Skeletal muscle satellite cell (primary cell): ENCODE results near the gene STRADB.
"Not testable (repeated sequence)": the region's sequence is repeated elsewhere in the genome, so short reads cannot be mapped to it uniquely, and the experiment has no call there.

Source experiments
- H3K27me3 ChIP-seq: 2 replicates; pipeline ENCODE4 v1.7.0; 2013; ENCODE audit warnings: low read length; ENCODE audit not compliant: control insufficient read depth, insufficient read depth
- H3K36me3 ChIP-seq: 2 replicates; pipeline ENCODE4 v1.7.0; 2013; ENCODE audit warnings: mild to moderate bottlenecking, control low read depth, low read length; ENCODE audit not compliant: insufficient read depth
- H3K4me1 ChIP-seq: 2 replicates; pipeline ENCODE4 v1.7.0; 2013; ENCODE audit warnings: low read length; ENCODE audit not compliant: control insufficient read depth, insufficient read depth
- H3K4me2 ChIP-seq: 2 replicates; pipeline ENCODE4 v1.7.0; 2013; ENCODE audit warnings: mild to moderate bottlenecking, low read length
- H3K4me3 ChIP-seq: 2 replicates; pipeline ENCODE4 v1.7.0; 2013; ENCODE audit warnings: low read length
- H3K9ac ChIP-seq: 2 replicates; pipeline ENCODE4 v1.7.0; 2013; ENCODE audit warnings: mild to moderate bottlenecking, low read depth, low read length, moderate library complexity
- H3K9me3 ChIP-seq: replicated peaks from 2 replicates; pipeline ENCODE4 v1.7.0; 2013; ENCODE audit warnings: mild to moderate bottlenecking, control low read depth, low read length

The STRADB gene

GRCh38 chr2:201472411-201472810 is 20.9 kb downstream of the STRADB start:
- Histone ChIP-seq H3K27me3 (no peaks in the 10 kb centered on the region), H3K4me2 (no peak overlapping the region), H3K4me3 (no peak overlapping the region), H3K9me3 (no peaks in the 10 kb centered on the region), H3K9ac (no peak overlapping the region), H3K4me1 (peaks cover 42% of the 10 kb centered on the region), H3K36me3 (peaks cover 58% of the 10 kb centered on the region)

GRCh38 chr2:201482543-201482942 is 31.0 kb downstream of the STRADB start:
- H3K4me3 ChIP-seq: no peak overlapping the region
- H3K9ac ChIP-seq: no peak overlapping the region
- H3K9me3 ChIP-seq: no peaks in the 10 kb centered on the region
- H3K36me3 ChIP-seq: peaks cover 46% of the 10 kb centered on the region
- no peaks in the 10 kb centered on the region for H3K27me3 ChIP-seq
- H3K4me1 ChIP-seq: no peaks in the 10 kb centered on the region
- no peak overlapping the region for H3K4me2 ChIP-seq

- H3K4me2 ChIP-seq: no peak overlapping the region
- H3K4me1 ChIP-seq: no peaks in the 10 kb centered on the region
- no peak overlapping the region for H3K4me3 ChIP-seq
- H3K9me3 ChIP-seq: no peaks in the 10 kb centered on the region
- H3K9ac ChIP-seq: no peak overlapping the region
- H3K27me3 ChIP-seq: no peaks in the 10 kb centered on the region
- peaks cover 38% of the 10 kb centered on the region for H3K36me3 ChIP-seq
These were observed 31.8 kb downstream of the STRADB start for GRCh38 chr2:201483342-201483741.

GRCh38 chr2:201483758-201484157 is 32.2 kb downstream of the STRADB start:
- H3K4me3 ChIP-seq, H3K4me2 ChIP-seq, H3K9ac ChIP-seq, H3K27me3 ChIP-seq, H3K9me3 ChIP-seq, H3K4me1 ChIP-seq: not testable (repeated sequence)
- peaks cover 36% of the 10 kb centered on the region for H3K36me3 ChIP-seq

DNA sequence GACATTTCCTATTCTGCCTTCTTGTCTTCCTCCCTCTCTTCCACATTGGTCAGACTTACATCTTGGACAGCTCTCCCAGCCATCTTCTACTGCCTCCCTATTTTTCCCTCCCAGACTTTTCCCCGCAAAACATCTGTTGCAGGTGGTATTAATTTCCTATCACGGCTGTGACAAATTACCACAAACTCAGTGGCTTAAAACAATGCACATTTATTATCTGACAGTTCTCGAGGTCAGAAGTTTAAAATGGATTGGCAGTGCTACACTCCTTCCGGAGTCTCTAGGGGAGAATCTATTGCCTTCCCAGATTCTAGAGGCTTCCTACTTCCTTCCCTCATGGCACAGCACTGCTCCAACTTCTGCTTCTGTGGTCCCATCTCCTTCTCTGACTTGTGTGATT is 33.3 kb downstream of the STRADB start:
- no peaks in the 10 kb centered on the region for H3K27me3 ChIP-seq
- no peaks in the 10 kb centered on the region for H3K4me1 ChIP-seq
- H3K36me3 ChIP-seq: peaks cover 26% of the 10 kb centered on the region
- no peak overlapping the region for H3K4me3 ChIP-seq
- H3K9ac ChIP-seq: no peak overlapping the region
- no peak overlapping the region for H3K4me2 ChIP-seq
- H3K9me3 ChIP-seq: no peaks in the 10 kb centered on the region

DNA sequence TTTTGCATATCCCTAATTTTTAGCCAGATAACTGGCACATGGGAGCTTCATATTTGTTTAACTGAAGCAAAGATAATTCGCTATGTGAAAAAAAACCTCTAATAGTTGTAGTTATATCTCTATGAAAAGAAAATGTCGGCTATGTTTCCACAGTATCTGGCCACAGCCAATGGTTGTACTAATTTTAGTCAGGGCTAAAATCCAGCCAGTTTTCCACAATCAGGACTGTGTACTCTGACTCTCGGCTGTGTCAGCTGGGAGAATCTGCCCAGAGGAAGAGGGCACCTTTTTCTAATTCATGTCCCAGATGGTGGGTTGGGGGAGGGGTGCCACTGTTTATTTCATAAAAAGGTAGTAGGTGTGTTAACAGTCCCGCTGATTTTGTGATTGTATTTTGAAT is 38.8 kb downstream of the STRADB start:
- no peak overlapping the region for H3K9ac ChIP-seq
- no peak overlapping the region for H3K4me2 ChIP-seq
- H3K36me3 ChIP-seq: no peaks in the 10 kb centered on the region
- no peaks in the 10 kb centered on the region for H3K9me3 ChIP-seq
- no peaks in the 10 kb centered on the region for H3K4me1 ChIP-seq
- H3K27me3 ChIP-seq: no peaks in the 10 kb centered on the region
- H3K4me3 ChIP-seq: no peak overlapping the region

GRCh38 chr2:201496785-201497184 is 45.2 kb downstream of the STRADB start:
- Histone ChIP-seq H3K4me1 (no peaks in the 10 kb centered on the region), H3K4me2 (no peak overlapping the region), H3K27me3 (no peaks in the 10 kb centered on the region), H3K9me3 (no peaks in the 10 kb centered on the region), H3K9ac (no peak overlapping the region), H3K36me3 (no peaks in the 10 kb centered on the region), H3K4me3 (no peak overlapping the region)

GRCh38 chr2:201500534-201500933 is 49.0 kb downstream of the STRADB start:
- Histone ChIP-seq H3K27me3 (no peaks in the 10 kb centered on the region), H3K9me3 (peaks cover 4% of the 10 kb centered on the region), H3K9ac (no peak overlapping the region), H3K4me1 (no peaks in the 10 kb centered on the region), H3K4me3 (no peak overlapping the region), H3K4me2 (no peak overlapping the region), H3K36me3 (no peaks in the 10 kb centered on the region)

DNA sequence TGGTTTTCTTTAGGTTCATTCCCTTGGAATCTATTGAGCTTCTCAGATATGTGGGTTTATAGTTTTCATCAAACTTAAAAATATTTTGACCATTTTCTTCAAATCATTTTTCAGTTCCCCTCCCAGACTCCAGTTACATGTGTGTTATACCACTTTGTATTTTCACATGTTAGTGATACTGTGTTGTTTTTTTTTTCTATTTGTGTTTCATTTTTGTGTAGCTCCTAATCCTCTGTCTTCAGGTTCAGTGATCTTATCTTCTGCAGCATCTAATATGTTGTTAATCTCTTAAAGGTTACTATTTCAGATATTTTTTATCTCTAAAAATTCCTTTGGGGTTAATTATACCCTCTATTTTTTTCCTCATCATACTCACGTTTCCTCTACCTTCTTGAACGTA is 51.2 kb downstream of the STRADB start:
- H3K4me1 ChIP-seq: no peaks in the 10 kb centered on the region
- H3K9me3 ChIP-seq: peaks cover 4% of the 10 kb centered on the region
- H3K27me3 ChIP-seq: no peaks in the 10 kb centered on the region
- no peaks in the 10 kb centered on the region for H3K36me3 ChIP-seq
- H3K4me2 ChIP-seq: no peak overlapping the region
- H3K9ac ChIP-seq: no peak overlapping the region
- H3K4me3 ChIP-seq: no peak overlapping the region

- no peak overlapping the region for H3K4me2 ChIP-seq
- no peak overlapping the region for H3K4me3 ChIP-seq
- H3K4me1 ChIP-seq: no peaks in the 10 kb centered on the region
- peaks cover 4% of the 10 kb centered on the region for H3K9me3 ChIP-seq
- no peak overlapping the region for H3K9ac ChIP-seq
- no peaks in the 10 kb centered on the region for H3K36me3 ChIP-seq
- no peaks in the 10 kb centered on the region for H3K27me3 ChIP-seq
These were observed 56.2 kb downstream of the STRADB start for GRCh38 chr2:201507725-201508124.

GRCh38 chr2:201513271-201513670 is 61.7 kb downstream of the STRADB start:
- Histone ChIP-seq H3K4me1 (peaks cover 8% of the 10 kb centered on the region), H3K36me3 (no peaks in the 10 kb centered on the region), H3K4me3 (no peak overlapping the region), H3K4me2 (no peak overlapping the region), H3K9me3 (no peaks in the 10 kb centered on the region), H3K27me3 (no peaks in the 10 kb centered on the region), H3K9ac (no peak overlapping the region)

DNA sequence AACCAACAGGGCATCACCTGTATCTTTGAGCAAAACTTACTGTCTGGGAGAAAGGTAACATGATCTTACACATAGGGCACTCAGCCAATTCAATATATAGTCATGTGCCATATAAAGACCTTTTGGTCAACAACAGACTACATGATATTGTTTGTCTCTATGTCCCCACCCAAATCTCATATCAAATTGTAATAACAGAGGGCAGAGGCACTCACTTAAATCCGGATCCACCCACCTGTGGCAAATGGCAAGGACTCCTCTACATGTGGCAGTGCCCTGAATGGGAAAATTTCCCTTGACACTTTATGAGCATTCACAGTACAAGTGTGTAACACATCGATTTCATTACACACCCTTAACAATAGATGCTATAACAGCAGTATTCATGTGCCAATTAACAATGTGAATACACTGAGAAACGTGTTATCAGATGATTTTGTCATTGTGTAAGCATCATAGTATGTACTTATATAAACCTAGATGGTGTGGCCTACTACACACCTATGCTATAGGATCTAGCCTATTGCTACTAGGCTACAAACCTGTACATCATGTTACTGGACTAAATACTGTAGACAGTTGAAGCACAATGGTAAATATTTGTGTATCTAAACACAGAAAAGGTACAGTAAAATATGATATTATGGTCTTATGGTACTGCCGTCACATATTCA is 64.2 kb downstream of the STRADB start:
- no peak overlapping the region for H3K4me3 ChIP-seq
- H3K9me3 ChIP-seq: no peaks in the 10 kb centered on the region
- no peaks in the 10 kb centered on the region for H3K36me3 ChIP-seq
- H3K27me3 ChIP-seq: no peaks in the 10 kb centered on the region
- peaks cover 8% of the 10 kb centered on the region for H3K4me1 ChIP-seq
- no peak overlapping the region for H3K9ac ChIP-seq
- H3K4me2 ChIP-seq: no peak overlapping the region
